GM04504 (cell line): ENCODE data around the gene OR52E8.

Experiments
- DNase-seq: peaks from one replicate; pipeline ENCODE4 v3.0.0-alpha.2; 2012; ENCODE audit warnings: low read depth

The OR52E8 gene

DNA sequence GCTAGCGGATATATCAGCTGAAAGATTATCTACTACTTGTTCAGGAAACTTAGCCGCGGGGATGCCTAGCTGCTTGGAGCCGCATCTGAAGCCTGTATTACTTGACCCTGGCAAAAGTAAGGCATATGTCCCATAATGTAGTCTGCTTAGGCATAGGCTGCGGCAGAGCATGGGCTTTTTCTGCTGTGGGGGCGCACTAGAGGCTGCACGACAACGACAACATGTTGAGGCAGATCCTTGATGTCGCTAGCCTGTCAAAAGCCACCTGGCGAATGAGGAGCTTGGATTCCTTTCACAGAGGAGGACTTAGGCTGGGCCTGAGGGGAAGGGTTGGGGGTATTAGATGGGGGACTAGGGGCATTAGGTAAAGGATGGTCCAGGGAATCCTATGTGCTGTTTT, 49.9 kb downstream of the OR52E8 start:
- DNase-seq, result no peak
